MM.1S (cell line): ENCODE data around the gene CACNA1C.

Source experiments
- CTCF ChIP-seq: fragments of 300-600 bp; sonication (generic); IDR thresholded peaks from 2 replicates; pipeline ENCODE4 v1.5.1; 2016; ENCODE audit warnings: antibody characterized with exemption, low read length, mixed read lengths
- EZH2 ChIP-seq: fragments of 300-600 bp; sonication (generic); optimal IDR thresholded peaks from 2 replicates; pipeline ENCODE3; 2017; ENCODE audit warnings: low read depth, mild to moderate bottlenecking, antibody characterized with exemption, low read length, mixed read lengths
- EZH2phosphoT487 ChIP-seq: fragments of 300-600 bp; sonication (generic); IDR thresholded peaks from 2 replicates; pipeline ENCODE4 v1.6.1; 2018; ENCODE audit warnings: antibody characterized with exemption, low read length

GRCh38 chr12:2733493-2734355, 680.9 kb downstream of the CACNA1C start:
- TF ChIP-seq EZH2 (no peak), CTCF (no peak), EZH2phosphoT487 (no peak)
